ENCODE results near the gene EGLN2. TPM values are rescaled to one million over a fixed set of nuclear protein-coding genes. Genes with fewer than 3 reads are reported as not detected.

The EGLN2 gene
- total and polyA plus RNA-seq, 8 donors: 22.3 to 82.1 (median 27.8) TPM

DNA sequence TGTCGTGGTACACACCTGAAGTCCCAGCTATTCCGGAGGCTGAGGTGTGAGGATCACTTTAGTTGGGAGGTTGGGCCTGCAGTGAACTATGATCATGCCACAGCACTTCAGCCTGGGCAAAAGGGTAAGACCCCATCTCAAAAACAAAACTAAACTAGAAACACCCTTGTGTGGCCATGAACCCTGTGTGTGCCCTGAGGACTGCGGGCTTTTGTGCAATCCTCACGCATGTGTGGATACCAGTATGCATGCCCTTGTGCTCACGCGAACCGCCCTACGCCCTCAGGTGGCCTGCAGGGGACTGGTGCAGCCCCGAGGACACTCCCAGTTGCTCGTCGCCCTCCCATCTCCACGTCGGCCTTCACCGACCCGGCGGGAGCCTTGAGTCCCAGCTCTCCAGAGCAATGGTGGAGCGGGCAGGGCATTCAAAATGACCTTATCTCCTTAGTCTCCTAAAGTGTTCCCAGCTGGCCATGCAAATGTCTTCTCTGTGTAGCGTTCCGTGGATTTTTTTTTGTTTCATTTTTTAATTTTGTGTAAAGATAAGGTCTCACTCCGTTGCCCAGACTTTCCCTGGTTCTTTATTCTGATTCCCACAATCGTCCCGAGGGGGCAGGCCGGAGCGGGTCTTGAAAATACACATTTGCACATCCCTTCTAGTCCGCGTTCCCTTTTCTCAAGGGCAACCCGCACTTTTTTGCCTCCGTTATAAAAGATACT, 868 bp upstream of the EGLN2 start:
- peak; percentile 29 to 59 (median 54) for ATAC-seq
- H3K36me3 ChIP-seq: no peaks in the 10 kb centered on the region
- 8 to 9% methylated on average over 28 of the region's 28 CpGs for WGBS, 2 donors
- H3K4me3 ChIP-seq: peak overlapping the region; percentile 15 to 93 (median 30)
- peak overlapping the region; percentile 70 to 92 (median 82) for H3K27ac ChIP-seq
- H3K9me3 ChIP-seq: no peaks in the 10 kb centered on the region
- H3K27me3 ChIP-seq: no peaks in the 10 kb centered on the region
- peak in 2 of 4 donors; percentile 13 to 18 for TF ChIP-seq CTCF (IDR thresholded peaks at IDR 0.05)
- no peak for FAIRE-seq
- intact Hi-C loops (cut with DNase I): no loop called here
- H3K4me1 ChIP-seq: peaks cover 16 to 35% (median 28%) of the 10 kb centered on the region in 3 donors
- DNase-seq: peak; percentile 71 to 89 (median 74)

DNA sequence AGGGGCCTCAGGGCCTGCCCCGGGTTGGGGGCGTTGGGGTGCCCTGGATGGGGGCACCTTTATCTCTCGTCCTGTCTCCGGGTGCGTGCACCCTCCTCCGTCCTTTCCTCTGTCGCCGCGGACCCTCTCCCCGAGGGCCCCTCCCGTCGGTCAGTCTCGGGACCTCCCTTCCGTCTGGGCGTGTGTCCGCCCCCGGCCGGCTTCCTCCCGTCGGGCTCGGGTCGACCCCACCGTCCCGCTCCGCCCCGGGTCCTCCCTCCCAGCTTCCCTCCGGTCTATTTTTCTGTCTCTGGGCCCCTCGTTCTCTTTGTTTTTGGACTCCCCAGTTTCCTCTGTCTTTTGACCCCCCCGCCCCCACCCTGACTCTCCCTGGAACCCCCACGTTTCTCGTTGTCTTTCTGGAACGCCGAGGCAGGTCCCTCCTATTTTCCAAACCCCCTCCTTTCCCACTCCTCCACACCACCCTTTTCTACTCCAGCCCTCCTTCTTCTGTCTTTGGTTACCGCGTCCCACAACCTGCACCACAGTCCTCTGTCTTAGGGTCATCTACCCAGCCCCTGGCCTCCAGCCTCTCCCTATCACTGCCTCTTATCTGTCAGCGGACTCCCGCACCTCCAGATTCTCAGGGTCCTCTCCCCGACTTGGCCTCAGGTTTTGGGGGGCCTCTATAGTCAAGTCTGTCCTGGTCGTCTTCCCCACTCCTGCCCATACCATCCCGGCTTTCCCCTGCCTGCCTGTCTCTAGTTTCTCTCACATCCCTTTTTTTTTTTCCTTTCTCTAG, 757 bp downstream of the EGLN2 start:
- Histone ChIP-seq H3K27ac (peak overlapping the region; percentile 65 to 92 (median 77)), H3K4me3 (peak overlapping the region; percentile 76 to 93 (median 90)), H3K9me3 (no peaks in the 10 kb centered on the region), H3K27me3 (no peaks in the 10 kb centered on the region), H3K36me3 (no peaks in the 10 kb centered on the region), H3K4me1 (peaks cover 30 to 51% (median 44%) of the 10 kb centered on the region in 3 donors)
- TF ChIP-seq CTCF (IDR thresholded peaks at IDR 0.05): no peak
- FAIRE-seq: no peak
- 2 to 4% methylated on average over 29 to 40 of the region's 40 CpGs for WGBS, 2 donors
- intact Hi-C loops (cut with DNase I): no loop called here
- peak in 5 of 6 donors; percentile 39 to 87 (median 61) for DNase-seq
- ATAC-seq: no peak

DNA sequence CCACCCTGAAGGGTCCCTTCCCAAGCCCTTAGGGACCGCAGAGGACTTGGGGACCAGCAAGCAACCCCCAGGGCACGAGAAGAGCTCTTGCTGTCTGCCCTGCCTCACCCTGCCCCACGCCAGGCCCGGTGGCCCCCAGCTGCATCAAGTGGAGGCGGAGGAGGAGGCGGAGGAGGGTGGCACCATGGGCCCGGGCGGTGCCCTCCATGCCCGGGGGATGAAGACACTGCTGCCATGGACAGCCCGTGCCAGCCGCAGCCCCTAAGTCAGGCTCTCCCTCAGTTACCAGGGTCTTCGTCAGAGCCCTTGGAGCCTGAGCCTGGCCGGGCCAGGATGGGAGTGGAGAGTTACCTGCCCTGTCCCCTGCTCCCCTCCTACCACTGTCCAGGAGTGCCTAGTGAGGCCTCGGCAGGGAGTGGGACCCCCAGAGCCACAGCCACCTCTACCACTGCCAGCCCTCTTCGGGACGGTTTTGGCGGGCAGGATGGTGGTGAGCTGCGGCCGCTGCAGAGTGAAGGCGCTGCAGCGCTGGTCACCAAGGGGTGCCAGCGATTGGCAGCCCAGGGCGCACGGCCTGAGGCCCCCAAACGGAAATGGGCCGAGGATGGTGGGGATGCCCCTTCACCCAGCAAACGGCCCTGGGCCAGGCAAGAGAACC, 1.5 kb downstream of the EGLN2 start:
- TF ChIP-seq CTCF (IDR thresholded peaks at IDR 0.05): no peak
- H3K27ac ChIP-seq: peak overlapping the region in 1 of 4 donors; percentile 92

DNA sequence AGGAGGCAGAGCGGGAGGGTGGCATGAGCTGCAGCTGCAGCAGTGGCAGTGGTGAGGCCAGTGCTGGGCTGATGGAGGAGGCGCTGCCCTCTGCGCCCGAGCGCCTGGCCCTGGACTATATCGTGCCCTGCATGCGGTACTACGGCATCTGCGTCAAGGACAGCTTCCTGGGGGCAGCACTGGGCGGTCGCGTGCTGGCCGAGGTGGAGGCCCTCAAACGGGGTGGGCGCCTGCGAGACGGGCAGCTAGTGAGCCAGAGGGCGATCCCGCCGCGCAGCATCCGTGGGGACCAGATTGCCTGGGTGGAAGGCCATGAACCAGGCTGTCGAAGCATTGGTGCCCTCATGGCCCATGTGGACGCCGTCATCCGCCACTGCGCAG, 2.0 kb downstream of the EGLN2 start:
- intact Hi-C loops (cut with DNase I): no loop called here
- no peaks in the 10 kb centered on the region for H3K9me3 ChIP-seq
- H3K27ac ChIP-seq: peak overlapping the region in 1 of 4 donors; percentile 92
- no peak for TF ChIP-seq CTCF (IDR thresholded peaks at IDR 0.05)
- peak in 2 of 6 donors; percentile 51 to 78 for DNase-seq
- WGBS, 2 donors: 81 to 83% methylated on average over 27 of the region's 27 CpGs
- FAIRE-seq: no peak
- H3K27me3 ChIP-seq: no peaks in the 10 kb centered on the region
- peak overlapping the region in 2 of 4 donors; percentile 91 to 93 for H3K4me3 ChIP-seq
- no peak for ATAC-seq
- H3K36me3 ChIP-seq: no peaks in the 10 kb centered on the region
- H3K4me1 ChIP-seq: peaks cover 41 to 63% (median 55%) of the 10 kb centered on the region in 3 donors

More for the DNA sequence above, 1.5 kb downstream of the EGLN2 start:
- Histone ChIP-seq H3K9me3 (no peaks in the 10 kb centered on the region), H3K4me3 (peak overlapping the region in 3 of 4 donors; percentile 76 to 93 (median 91)), H3K36me3 (no peaks in the 10 kb centered on the region), H3K27me3 (no peaks in the 10 kb centered on the region), H3K4me1 (peaks cover 37 to 59% (median 51%) of the 10 kb centered on the region in 3 donors)
- ATAC-seq: no peak
- FAIRE-seq: no peak
- intact Hi-C loops (cut with DNase I): no loop called here
- 75 to 77% methylated on average over 27 of the region's 27 CpGs for WGBS, 2 donors
- peak in 2 of 6 donors; percentile 52 to 81 for DNase-seq
